Measurements from ENCODE around the gene UVRAG. TPM values are rescaled to one million over a fixed set of nuclear protein-coding genes. Genes with fewer than 3 reads are reported as not detected.

Gene UVRAG
- total RNA-seq, 1 donor from 2014 or later, result 103 TPM

GRCh38 chr11:75795276-75796090 lies 19.5 kb upstream of the UVRAG start:
- intact Hi-C loops (cut with micrococcal nuclease), result no loop called here
- H3K27me3 Mint-ChIP-seq, result no peaks in the 10 kb centered on the region
- CTCF ChIA-PET, result no interaction called here
- H3K9me3 Mint-ChIP-seq, result no peaks in the 10 kb centered on the region
- no peak overlapping the region for H3K4me3 Mint-ChIP-seq
- H3K4me1 Mint-ChIP-seq, result peaks cover 5% of the 10 kb centered on the region
- H3K27ac Mint-ChIP-seq, result no peak overlapping the region
- no peak for ATAC-seq (ENCODE audit: low read depth)
- TF ChIP-seq, protein P1, sequence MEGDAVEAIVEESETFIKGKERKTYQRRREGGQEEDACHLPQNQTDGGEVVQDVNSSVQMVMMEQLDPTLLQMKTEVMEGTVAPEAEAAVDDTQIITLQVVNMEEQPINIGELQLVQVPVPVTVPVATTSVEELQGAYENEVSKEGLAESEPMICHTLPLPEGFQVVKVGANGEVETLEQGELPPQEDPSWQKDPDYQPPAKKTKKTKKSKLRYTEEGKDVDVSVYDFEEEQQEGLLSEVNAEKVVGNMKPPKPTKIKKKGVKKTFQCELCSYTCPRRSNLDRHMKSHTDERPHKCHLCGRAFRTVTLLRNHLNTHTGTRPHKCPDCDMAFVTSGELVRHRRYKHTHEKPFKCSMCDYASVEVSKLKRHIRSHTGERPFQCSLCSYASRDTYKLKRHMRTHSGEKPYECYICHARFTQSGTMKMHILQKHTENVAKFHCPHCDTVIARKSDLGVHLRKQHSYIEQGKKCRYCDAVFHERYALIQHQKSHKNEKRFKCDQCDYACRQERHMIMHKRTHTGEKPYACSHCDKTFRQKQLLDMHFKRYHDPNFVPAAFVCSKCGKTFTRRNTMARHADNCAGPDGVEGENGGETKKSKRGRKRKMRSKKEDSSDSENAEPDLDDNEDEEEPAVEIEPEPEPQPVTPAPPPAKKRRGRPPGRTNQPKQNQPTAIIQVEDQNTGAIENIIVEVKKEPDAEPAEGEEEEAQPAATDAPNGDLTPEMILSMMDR (IDR thresholded peaks at IDR 0.05), result no peak
- no peak for DNase-seq
- H3K36me3 Mint-ChIP-seq (ENCODE audit: low read depth), result peaks cover 32% of the 10 kb centered on the region
- POLR2A ChIA-PET, result no interaction called here

DNA sequence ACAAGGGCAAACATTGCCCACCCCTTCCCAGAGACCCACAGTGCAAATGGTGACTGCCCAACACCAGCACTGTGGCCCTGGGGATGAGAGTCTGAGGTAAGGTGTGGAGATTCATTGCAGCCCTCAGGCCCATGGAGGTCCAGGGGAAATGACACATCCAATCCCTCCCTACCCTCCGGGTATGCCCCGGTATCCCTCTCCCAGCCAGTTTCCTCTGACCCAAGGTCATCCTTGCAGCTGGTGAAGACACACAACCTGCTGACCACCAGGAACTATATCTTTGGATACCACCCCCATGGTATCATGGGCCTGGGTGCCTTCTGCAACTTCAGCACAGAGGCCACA lies 18.9 kb upstream of the UVRAG start:
- Mint-ChIP-seq H3K36me3 (ENCODE audit: low read depth) (peaks cover 35% of the 10 kb centered on the region), H3K27me3 (no peaks in the 10 kb centered on the region), H3K4me3 (no peak overlapping the region), H3K9me3 (no peaks in the 10 kb centered on the region), H3K27ac (no peak overlapping the region), H3K4me1 (peaks cover 5% of the 10 kb centered on the region)
- POLR2A ChIA-PET, result no interaction called here
- TF ChIP-seq, protein P1 (IDR thresholded peaks at IDR 0.05), result no peak
- no peak for DNase-seq
- intact Hi-C loops (cut with micrococcal nuclease), result no loop called here
- CTCF ChIA-PET, result no interaction called here
- no peak for ATAC-seq (ENCODE audit: low read depth)

DNA sequence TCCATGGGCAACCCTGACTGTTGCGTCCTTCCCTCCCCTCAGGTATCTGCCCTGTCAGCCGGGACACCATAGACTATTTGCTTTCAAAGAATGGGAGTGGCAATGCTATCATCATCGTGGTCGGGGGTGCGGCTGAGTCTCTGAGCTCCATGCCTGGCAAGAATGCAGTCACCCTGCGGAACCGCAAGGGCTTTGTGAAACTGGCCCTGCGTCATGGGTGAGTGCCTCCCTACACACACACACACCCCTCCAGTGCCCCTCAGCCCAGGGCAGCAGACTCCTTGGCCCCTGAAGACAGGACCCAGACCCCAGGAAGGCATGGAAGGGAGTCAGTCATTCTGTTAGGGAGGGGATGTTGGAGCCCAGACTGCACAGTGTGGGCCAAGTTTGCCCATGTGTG lies 17.9 kb upstream of the UVRAG start:
- Mint-ChIP-seq H3K27me3 (no peaks in the 10 kb centered on the region), H3K36me3 (ENCODE audit: low read depth) (peaks cover 35% of the 10 kb centered on the region), H3K9me3 (no peaks in the 10 kb centered on the region), H3K4me1 (peaks cover 5% of the 10 kb centered on the region), H3K4me3 (no peak overlapping the region), H3K27ac (no peak overlapping the region)
- no peak for DNase-seq
- intact Hi-C loops (cut with micrococcal nuclease), result no loop called here
- ChIA-PET POLR2A (no interaction called here), CTCF (no interaction called here)
- TF ChIP-seq, protein P1 (IDR thresholded peaks at IDR 0.05), result no peak
- peak; percentile 56 for ATAC-seq (ENCODE audit: low read depth)

- no peaks in the 10 kb centered on the region for H3K27me3 Mint-ChIP-seq
- H3K27ac Mint-ChIP-seq, result no peak overlapping the region
- peaks cover 33% of the 10 kb centered on the region for H3K36me3 Mint-ChIP-seq (ENCODE audit: low read depth)
- ATAC-seq (ENCODE audit: low read depth) (no peak), DNase-seq (no peak)
- H3K4me1 Mint-ChIP-seq, result peaks cover 5% of the 10 kb centered on the region
- POLR2A ChIA-PET, result no interaction called here
- TF ChIP-seq, protein P1 (IDR thresholded peaks at IDR 0.05), result no peak
- H3K9me3 Mint-ChIP-seq, result no peaks in the 10 kb centered on the region
- CTCF ChIA-PET, result no interaction called here
- intact Hi-C loops (cut with micrococcal nuclease), result no loop called here
- no peak overlapping the region for H3K4me3 Mint-ChIP-seq
Measured at GRCh38 chr11:75797792-75798191, 17.2 kb upstream of the UVRAG start.

- Mint-ChIP-seq H3K27ac (no peak overlapping the region), H3K36me3 (ENCODE audit: low read depth) (peaks cover 31% of the 10 kb centered on the region), H3K4me1 (peaks cover 11% of the 10 kb centered on the region), H3K4me3 (no peak overlapping the region), H3K9me3 (no peaks in the 10 kb centered on the region), H3K27me3 (no peaks in the 10 kb centered on the region)
- no peak for DNase-seq
- intact Hi-C loops (cut with micrococcal nuclease), result loop anchor here (5.0 kb wide), 1 partner anchor 37 kb away; no protein-coding TSS in a partner anchor
- ChIA-PET CTCF (interaction anchor here (1.0 to 6.3 kb wide), 2 partner anchors 69 to 77 kb away, joined by 3 to 258 read pairs; no protein-coding TSS in a partner anchor), POLR2A (interaction anchor here (1.2 kb wide), 1 partner anchor 14 kb away, joined by 3 read pairs; the partner anchor contains the start of gene UVRAG)
- TF ChIP-seq, protein P1 (IDR thresholded peaks at IDR 0.05), result no peak
- no peak for ATAC-seq (ENCODE audit: low read depth)
Measured at GRCh38 chr11:75800136-75800675, 14.8 kb upstream of the UVRAG start.
